ENCODE measurements around the gene TAOK3. TPM values are rescaled to one million over a fixed set of nuclear protein-coding genes. Genes with fewer than 3 reads are reported as not detected.

Gene TAOK3
- total RNA-seq, 4 donors from 2014 or later: 48.8 to 78.0 (median 54.7) TPM

DNA sequence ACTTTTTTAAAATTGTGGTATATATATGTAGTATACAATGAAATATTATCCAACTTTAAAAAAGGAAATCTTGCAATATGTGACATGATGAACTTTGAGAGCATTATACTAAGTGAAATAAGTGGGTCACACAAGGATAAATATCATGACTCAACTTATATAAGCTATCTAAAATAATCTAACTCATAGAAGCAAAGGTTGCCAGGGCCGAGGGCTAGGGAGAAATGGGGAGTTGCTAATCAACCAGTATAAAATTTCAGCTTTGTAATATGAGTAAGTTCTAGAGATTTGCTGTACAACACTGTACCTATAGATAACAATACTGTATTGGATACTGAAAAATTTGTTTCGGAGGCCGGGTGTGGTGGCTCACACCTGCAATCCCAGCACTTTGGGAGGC lies 38.5 kb downstream of the TAOK3 start:
- TF ChIP-seq, protein P1, sequence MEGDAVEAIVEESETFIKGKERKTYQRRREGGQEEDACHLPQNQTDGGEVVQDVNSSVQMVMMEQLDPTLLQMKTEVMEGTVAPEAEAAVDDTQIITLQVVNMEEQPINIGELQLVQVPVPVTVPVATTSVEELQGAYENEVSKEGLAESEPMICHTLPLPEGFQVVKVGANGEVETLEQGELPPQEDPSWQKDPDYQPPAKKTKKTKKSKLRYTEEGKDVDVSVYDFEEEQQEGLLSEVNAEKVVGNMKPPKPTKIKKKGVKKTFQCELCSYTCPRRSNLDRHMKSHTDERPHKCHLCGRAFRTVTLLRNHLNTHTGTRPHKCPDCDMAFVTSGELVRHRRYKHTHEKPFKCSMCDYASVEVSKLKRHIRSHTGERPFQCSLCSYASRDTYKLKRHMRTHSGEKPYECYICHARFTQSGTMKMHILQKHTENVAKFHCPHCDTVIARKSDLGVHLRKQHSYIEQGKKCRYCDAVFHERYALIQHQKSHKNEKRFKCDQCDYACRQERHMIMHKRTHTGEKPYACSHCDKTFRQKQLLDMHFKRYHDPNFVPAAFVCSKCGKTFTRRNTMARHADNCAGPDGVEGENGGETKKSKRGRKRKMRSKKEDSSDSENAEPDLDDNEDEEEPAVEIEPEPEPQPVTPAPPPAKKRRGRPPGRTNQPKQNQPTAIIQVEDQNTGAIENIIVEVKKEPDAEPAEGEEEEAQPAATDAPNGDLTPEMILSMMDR (IDR thresholded peaks at IDR 0.05; ENCODE audit: low read depth): no peak

GRCh38 chr12:118332511-118332910 lies 40.2 kb downstream of the TAOK3 start:
- TF ChIP-seq, protein P1 (IDR thresholded peaks at IDR 0.05; ENCODE audit: low read depth): no peak

DNA sequence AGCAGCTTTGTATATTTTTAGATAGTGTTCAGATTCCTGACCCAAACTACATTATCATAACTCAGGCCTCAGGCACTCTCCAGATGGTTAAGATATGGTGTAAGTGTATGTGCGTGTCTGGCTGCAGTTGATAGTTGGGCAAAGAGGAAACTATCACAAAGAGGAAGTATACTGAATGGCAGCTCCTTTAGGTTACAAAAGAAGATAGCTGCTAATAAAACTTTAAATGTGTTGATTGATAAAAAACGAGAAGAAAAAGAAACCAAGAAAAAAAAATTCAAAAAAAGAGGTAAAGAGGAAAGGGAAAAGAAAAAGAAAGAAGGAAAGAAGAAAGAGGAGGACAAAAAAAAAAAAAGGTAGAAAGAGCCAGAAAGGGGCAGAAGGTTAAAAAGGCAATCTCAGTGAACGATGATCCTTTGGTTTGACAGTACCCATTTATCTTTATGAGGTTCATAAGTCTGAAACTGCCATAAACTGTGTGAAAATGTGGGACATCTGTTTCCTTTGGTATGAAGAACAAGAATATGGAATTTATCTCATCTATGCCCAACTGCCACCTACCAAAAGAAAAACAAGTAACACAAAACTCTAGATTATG lies 42.2 kb downstream of the TAOK3 start:
- TF ChIP-seq, protein P1 (IDR thresholded peaks at IDR 0.05; ENCODE audit: low read depth): no peak

DNA sequence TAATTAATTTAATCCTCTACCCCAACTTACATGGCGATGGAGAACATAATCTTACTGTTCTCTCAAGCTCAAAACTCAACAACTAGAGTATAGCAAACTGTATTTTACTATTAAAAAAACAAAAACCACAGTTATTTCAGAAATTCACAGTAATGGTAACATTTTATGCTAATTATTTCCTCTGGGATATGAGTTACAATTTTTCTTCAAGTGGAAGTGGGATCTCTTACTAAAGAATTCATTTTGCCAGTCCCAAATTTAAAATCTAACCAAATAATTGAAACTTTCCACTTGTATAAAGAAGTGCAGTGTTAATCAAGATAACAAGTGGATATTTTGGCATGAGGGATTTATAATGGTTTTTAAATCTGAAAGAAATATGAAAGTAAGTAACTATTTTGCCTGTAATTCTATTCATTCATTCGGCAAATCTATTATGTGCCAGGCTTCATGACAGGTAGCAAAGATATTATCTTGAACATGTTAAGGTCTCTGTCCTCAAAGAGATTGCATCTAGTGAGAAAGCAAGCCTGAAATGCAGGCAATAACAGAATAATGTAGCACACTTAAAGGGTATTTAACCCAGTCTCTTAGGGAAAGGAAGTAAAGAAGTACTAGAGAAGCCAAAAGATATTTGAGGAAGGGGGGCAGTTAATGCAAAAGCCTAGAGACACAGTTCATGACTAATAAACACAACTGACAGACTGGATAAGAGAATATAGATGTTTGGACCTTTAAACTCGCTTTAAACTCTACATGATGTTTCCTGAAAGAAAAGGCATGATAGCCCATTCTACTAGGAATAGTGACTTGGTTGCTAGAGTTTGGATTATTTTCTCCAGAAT lies 44.0 kb downstream of the TAOK3 start:
- TF ChIP-seq, protein P1 (IDR thresholded peaks at IDR 0.05; ENCODE audit: low read depth): no peak

- TF ChIP-seq, protein P1 (IDR thresholded peaks at IDR 0.05; ENCODE audit: low read depth): no peak
Measured at GRCh38 chr12:118327391-118327790, 45.3 kb downstream of the TAOK3 start.

- TF ChIP-seq, protein P1 (IDR thresholded peaks at IDR 0.05; ENCODE audit: low read depth): no peak
Measured at GRCh38 chr12:118326991-118327390, 45.7 kb downstream of the TAOK3 start.

- TF ChIP-seq, protein P1 (IDR thresholded peaks at IDR 0.05; ENCODE audit: low read depth): no peak
Measured at GRCh38 chr12:118325081-118325480, 47.6 kb downstream of the TAOK3 start.

All from subcutaneous adipose tissue (tissue), 4 donors.